ENCODE data around the gene NPB. TPM values are rescaled to one million over a fixed set of nuclear protein-coding genes. Genes with fewer than 3 reads are reported as not detected.

The NPB gene
- polyA plus RNA-seq, 1 donor (not counting 4 experiments of a cell fraction or from before 2014, with no cell fraction given), result not detected

DNA sequence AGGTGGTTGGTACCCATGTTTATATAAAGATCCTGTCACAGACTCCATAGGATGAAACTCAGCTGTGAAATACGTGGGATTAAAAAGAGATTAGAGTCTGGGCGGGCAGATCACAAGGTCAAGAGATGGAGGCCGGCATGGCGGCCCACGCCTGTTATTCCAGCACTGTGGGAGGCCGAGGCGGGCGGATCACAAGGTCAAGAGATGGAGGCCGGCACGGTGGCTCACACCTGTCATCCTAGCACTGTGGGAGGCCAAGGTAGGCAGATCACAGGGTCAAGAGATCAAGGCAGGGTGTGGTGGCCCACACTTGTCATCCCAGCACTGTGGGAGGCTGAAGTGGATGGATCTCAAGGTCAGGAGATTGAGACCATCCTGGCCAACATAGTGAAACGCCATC lies 6.6 kb upstream of the NPB start:
- Histone ChIP-seq H3K4me1 (ENCODE audit: control insufficient read depth, extremely low read depth, insufficient read depth, low read length) (peaks cover 31% of the 10 kb centered on the region), H4K20me1 (ENCODE audit: control insufficient read depth, extremely low read depth, insufficient read depth, low read length) (peaks cover 8% of the 10 kb centered on the region), H3K4me3 (ENCODE audit: control insufficient read depth in 2 of 3, extremely low read depth in 1 of 3, insufficient read depth in 2 of 3, low read depth in 1 of 3, low read length in 3 of 3) (no peak overlapping the region), H3K9me1 (ENCODE audit: control insufficient read depth, extremely low read depth, insufficient read depth, low read length) (no peaks in the 10 kb centered on the region), H2AFZ (ENCODE audit: control insufficient read depth, low read length) (no peak overlapping the region), H3K27me3 (ENCODE audit: control insufficient read depth, extremely low read depth, insufficient read depth, low read length) (no peaks in the 10 kb centered on the region), H3K4me2 (ENCODE audit: control insufficient read depth, extremely low read depth, insufficient read depth, low read depth, low read length) (no peak overlapping the region), H3K27ac (ENCODE audit: control insufficient read depth, insufficient read depth, low read length) (no peak overlapping the region), H3K9ac (ENCODE audit: control insufficient read depth, extremely low read depth, insufficient read depth, low read length) (no peak overlapping the region), H3K79me2 (ENCODE audit: control insufficient read depth, insufficient read depth, low read length) (peaks cover 21% of the 10 kb centered on the region), H3K9me3 (ENCODE audit: control insufficient read depth, low read depth, low read length) (no peaks in the 10 kb centered on the region), H3K36me3 (ENCODE audit: control insufficient read depth in 2 of 2, extremely low read depth in 1 of 2, insufficient read depth in 2 of 2, low read length in 2 of 2) (peaks cover 15 to 29% of the 10 kb centered on the region in 2 experiments)
- dilution Hi-C loops (cut with MboI; ENCODE audit: extremely low pct_ligation_motif_present, low sequenced_read_pairs), result no loop called here
- no peak for FAIRE-seq
- no peak for DNase-seq (ENCODE audit: low read depth, low spot score)
- TF ChIP-seq CTCF (optimal IDR thresholded peaks at IDR 0.05 in 1 of 3, IDR thresholded peaks at IDR 0.05 in 1 of 3, conservative IDR thresholded peaks at IDR 0.05 in 1 of 3; ENCODE audit: extremely low read depth in 1 of 3, insufficient read depth in 2 of 3, low read length in 3 of 3), result no peak
- TF ChIP-seq EZH2 (IDR thresholded peaks at IDR 0.05; ENCODE audit: low read length), result no peak

- DNase-seq (ENCODE audit: low read depth, low spot score) (peak; percentile 89), FAIRE-seq (no peak)
- H3K27ac ChIP-seq (ENCODE audit: control insufficient read depth, insufficient read depth, low read length), result peak overlapping the region; percentile 65
- dilution Hi-C loops (cut with MboI; ENCODE audit: extremely low pct_ligation_motif_present, low sequenced_read_pairs), result no loop called here
- no peak overlapping the region for H2AFZ ChIP-seq (ENCODE audit: control insufficient read depth, low read length)
- peak overlapping the region; percentile 36 for H3K9ac ChIP-seq (ENCODE audit: control insufficient read depth, extremely low read depth, insufficient read depth, low read length)
- H3K36me3 ChIP-seq (ENCODE audit: control insufficient read depth in 2 of 2, extremely low read depth in 1 of 2, insufficient read depth in 2 of 2, low read length in 2 of 2), result peaks cover 15 to 32% of the 10 kb centered on the region in 2 experiments
- H3K4me1 ChIP-seq (ENCODE audit: control insufficient read depth, extremely low read depth, insufficient read depth, low read length), result peaks cover 35% of the 10 kb centered on the region
- H3K27me3 ChIP-seq (ENCODE audit: control insufficient read depth, extremely low read depth, insufficient read depth, low read length), result no peaks in the 10 kb centered on the region
- no peaks in the 10 kb centered on the region for H3K9me1 ChIP-seq (ENCODE audit: control insufficient read depth, extremely low read depth, insufficient read depth, low read length)
- peaks cover 6% of the 10 kb centered on the region for H3K79me2 ChIP-seq (ENCODE audit: control insufficient read depth, insufficient read depth, low read length)
- H3K4me3 ChIP-seq (ENCODE audit: control insufficient read depth in 2 of 3, extremely low read depth in 1 of 3, insufficient read depth in 2 of 3, low read depth in 1 of 3, low read length in 3 of 3), result peak overlapping the region in 1 of 3 experiments; percentile 7
- TF ChIP-seq CTCF (optimal IDR thresholded peaks at IDR 0.05 in 1 of 3, IDR thresholded peaks at IDR 0.05 in 1 of 3, conservative IDR thresholded peaks at IDR 0.05 in 1 of 3; ENCODE audit: extremely low read depth in 1 of 3, insufficient read depth in 2 of 3, low read length in 3 of 3) (no peak), EZH2 (IDR thresholded peaks at IDR 0.05; ENCODE audit: low read length) (no peak)
- no peaks in the 10 kb centered on the region for H3K9me3 ChIP-seq (ENCODE audit: control insufficient read depth, low read depth, low read length)
- peaks cover 14% of the 10 kb centered on the region for H4K20me1 ChIP-seq (ENCODE audit: control insufficient read depth, extremely low read depth, insufficient read depth, low read length)
- H3K4me2 ChIP-seq (ENCODE audit: control insufficient read depth, extremely low read depth, insufficient read depth, low read depth, low read length), result peak overlapping the region; percentile 31
Measured at GRCh38 chr17:81898029-81898866, 3.8 kb upstream of the NPB start.
